ENCODE measurements around the gene PDCD4. TPM values are rescaled to one million over a fixed set of nuclear protein-coding genes. Genes with fewer than 3 reads are reported as not detected.

The PDCD4 gene
- total RNA-seq, 1 experiment from 2014 or later, result 43.0 TPM

GRCh38 chr10:110840923-110841428 lies 30.8 kb upstream of the PDCD4 start:
- in situ Hi-C loops (cut with HindIII; ENCODE audit: low sequenced_read_pairs), result no loop called here
- no peak for DNase-seq (ENCODE audit: low spot score)

- no peak for DNase-seq (ENCODE audit: low spot score)
- in situ Hi-C loops (cut with HindIII; ENCODE audit: low sequenced_read_pairs), result no loop called here
Observed at GRCh38 chr10:110841767-110842267, 29.9 kb upstream of the PDCD4 start.

- no peak for DNase-seq (ENCODE audit: low spot score)
- in situ Hi-C loops (cut with HindIII; ENCODE audit: low sequenced_read_pairs), result no loop called here
Observed at GRCh38 chr10:110842326-110842904, 29.3 kb upstream of the PDCD4 start.

- DNase-seq (ENCODE audit: low spot score), result no peak
- in situ Hi-C loops (cut with HindIII; ENCODE audit: low sequenced_read_pairs), result no loop called here
Observed at GRCh38 chr10:110843031-110843430, 28.7 kb upstream of the PDCD4 start.

- peak; percentile 56 for DNase-seq (ENCODE audit: low spot score)
- in situ Hi-C loops (cut with HindIII; ENCODE audit: low sequenced_read_pairs), result no loop called here
Observed at GRCh38 chr10:110843796-110844616, 27.7 kb upstream of the PDCD4 start.

GRCh38 chr10:110844617-110844881 lies 27.2 kb upstream of the PDCD4 start:
- no peak for DNase-seq (ENCODE audit: low spot score)
- in situ Hi-C loops (cut with HindIII; ENCODE audit: low sequenced_read_pairs), result no loop called here

- DNase-seq (ENCODE audit: low spot score), result no peak
- in situ Hi-C loops (cut with HindIII; ENCODE audit: low sequenced_read_pairs), result no loop called here
Observed at GRCh38 chr10:110845192-110845755, 26.5 kb upstream of the PDCD4 start.

- in situ Hi-C loops (cut with HindIII; ENCODE audit: low sequenced_read_pairs), result no loop called here
- DNase-seq (ENCODE audit: low spot score), result no peak
Observed at GRCh38 chr10:110845756-110846620, 25.7 kb upstream of the PDCD4 start.

- no peak for DNase-seq (ENCODE audit: low spot score)
- in situ Hi-C loops (cut with HindIII; ENCODE audit: low sequenced_read_pairs), result no loop called here
Observed at GRCh38 chr10:110847374-110847773, 24.4 kb upstream of the PDCD4 start.

- in situ Hi-C loops (cut with HindIII; ENCODE audit: low sequenced_read_pairs), result no loop called here
- DNase-seq (ENCODE audit: low spot score), result no peak
Observed at GRCh38 chr10:110848106-110848505, 23.6 kb upstream of the PDCD4 start.

GRCh38 chr10:110850099-110850498 lies 21.6 kb upstream of the PDCD4 start:
- no peak for DNase-seq (ENCODE audit: low spot score)
- in situ Hi-C loops (cut with HindIII; ENCODE audit: low sequenced_read_pairs), result no loop called here

- in situ Hi-C loops (cut with HindIII; ENCODE audit: low sequenced_read_pairs), result no loop called here
- no peak for DNase-seq (ENCODE audit: low spot score)
Observed at GRCh38 chr10:110851020-110851612, 20.6 kb upstream of the PDCD4 start.

GRCh38 chr10:110852255-110852896 lies 19.4 kb upstream of the PDCD4 start:
- in situ Hi-C loops (cut with HindIII; ENCODE audit: low sequenced_read_pairs), result no loop called here
- no peak for DNase-seq (ENCODE audit: low spot score)

GRCh38 chr10:110852947-110853346 lies 18.8 kb upstream of the PDCD4 start:
- in situ Hi-C loops (cut with HindIII; ENCODE audit: low sequenced_read_pairs), result no loop called here
- no peak for DNase-seq (ENCODE audit: low spot score)

GRCh38 chr10:110853921-110854605 lies 17.7 kb upstream of the PDCD4 start:
- in situ Hi-C loops (cut with HindIII; ENCODE audit: low sequenced_read_pairs), result no loop called here
- DNase-seq (ENCODE audit: low spot score), result no peak

- in situ Hi-C loops (cut with HindIII; ENCODE audit: low sequenced_read_pairs), result no loop called here
- DNase-seq (ENCODE audit: low spot score), result no peak
Observed at GRCh38 chr10:110857265-110858171, 14.2 kb upstream of the PDCD4 start.

- DNase-seq (ENCODE audit: low spot score), result no peak
- in situ Hi-C loops (cut with HindIII; ENCODE audit: low sequenced_read_pairs), result no loop called here
Observed at GRCh38 chr10:110858297-110858934, 13.3 kb upstream of the PDCD4 start.
